SK-N-SH (cell line): ENCODE results near the gene ASTN2. TPM values are rescaled to one million over a fixed set of nuclear protein-coding genes. Genes with fewer than 3 reads are reported as not detected.

ENCODE experiments used
- CTCF ChIA-PET: fragments of 300-600, 350-600 bp; formaldehyde crosslinking; extraction: SDS; loops from one replicate; lab custom pipeline; 2021; lab: Yijun Ruan, JAX
- POLR2A ChIA-PET: fragments of 350-600 bp; sonication (Branson Sonifier 250); formaldehyde crosslinking; extraction: SDS; loops from one replicate; lab custom pipeline; 2020; ENCODE audit warnings: antibody characterized with exemption, inconsistent platforms; lab: Yijun Ruan, JAX
- DNase-seq: peaks from one replicate; pipeline ENCODE4 v3.0.0; 2012
- H2AFZ ChIP-seq: fragments of 200-600 bp; sonication (generic); 2 replicates; pipeline ENCODE4 v1.8.1; 2016; ENCODE audit warnings: antibody characterized with exemption, mild to moderate bottlenecking, low read depth
- H3F3A ChIP-seq: fragments of 200-600 bp; sonication (generic); replicated peaks from 2 replicates; pipeline ENCODE3; 2016; ENCODE audit warnings: antibody characterized with exemption, mild to moderate bottlenecking; ENCODE audit not compliant: insufficient read depth
- H3K27ac ChIP-seq, 2 experiments: fragments of 200-500 bp in 1 of 2; fragments of 200-600 bp in 1 of 2; sonication (Bioruptor generic) in 1 of 2; sonication (generic), shearing (Covaris generic) in 1 of 2; 2 replicates each; pipeline versions ENCODE4 v1.5.1 to v1.6.1; 2014 to 2016; ENCODE audit warnings: low read depth in 2 of 2, inconsistent platforms in 1 of 2, low read length in 1 of 2, mild to moderate bottlenecking in 1 of 2, mixed read lengths in 1 of 2
- H3K27me3 ChIP-seq: fragments of 200-600 bp; sonication (generic), shearing (Covaris generic); 2 replicates; pipeline ENCODE4 v1.6.1; 2016; ENCODE audit warnings: mixed run types; ENCODE audit not compliant: insufficient read depth
- H3K36me3 ChIP-seq, 2 experiments: fragments of 200-500 bp in 1 of 2; fragments of 200-600 bp in 1 of 2; sonication (Bioruptor generic) in 1 of 2; sonication (generic) in 1 of 2; replicated peaks in 1 of 2; 2 replicates each; pipeline versions ENCODE3 to v1.5.1; 2014 to 2016; ENCODE audit warnings: low read length in 1 of 2, mild to moderate bottlenecking in 1 of 2; ENCODE audit not compliant: insufficient read depth in 2 of 2, control insufficient read depth in 1 of 2
- H3K4me1 ChIP-seq, 2 experiments: fragments of 200-500 bp in 1 of 2; fragments of 200-600 bp in 1 of 2; sonication (Bioruptor generic) in 1 of 2; sonication (generic), shearing (Covaris generic) in 1 of 2; 2 replicates each; pipeline versions ENCODE4 v1.5.1 to v1.6.1; 2014 to 2016; ENCODE audit warnings: low read depth in 1 of 2, low read length in 1 of 2, mixed run types in 1 of 2; ENCODE audit not compliant: insufficient read depth in 2 of 2, control insufficient read depth in 1 of 2
- H3K4me2 ChIP-seq: fragments of 200-600 bp; sonication (generic), shearing (Covaris generic); 2 replicates; pipeline ENCODE4 v1.6.1; 2017; ENCODE audit warnings: mixed run types
- H3K4me3 ChIP-seq, 2 experiments: fragments of 200-500 bp in 1 of 2; fragments of 200-600 bp in 1 of 2; sonication (Bioruptor generic) in 1 of 2; sonication (generic), shearing (Covaris generic) in 1 of 2; 2 replicates each; pipeline versions ENCODE4 v1.5.1 to v1.8.1; 2014 to 2016; ENCODE audit warnings: low read depth in 2 of 2, inconsistent platforms in 1 of 2, low read length in 1 of 2, mild to moderate bottlenecking in 1 of 2, mixed read lengths in 1 of 2, moderate library complexity in 1 of 2
- H3K79me2 ChIP-seq: fragments of 200-600 bp; sonication (generic); 2 replicates; pipeline ENCODE4 v1.8.1; 2017; ENCODE audit warnings: mild to moderate bottlenecking; ENCODE audit not compliant: insufficient read depth
- H3K9ac ChIP-seq: fragments of 200-600 bp; sonication (generic); 2 replicates; pipeline ENCODE4 v1.6.1; 2017; ENCODE audit warnings: mixed run types
- H3K9me2 ChIP-seq: fragments of 200-600 bp; sonication (generic); 2 replicates; pipeline ENCODE4 v1.6.1; 2017; ENCODE audit warnings: mixed run types
- H3K9me3 ChIP-seq: fragments of 200-600 bp; sonication (generic); 2 replicates; pipeline ENCODE4 v1.6.1; 2017; ENCODE audit warnings: mixed run types, mild to moderate bottlenecking, moderate library complexity
- H4K20me1 ChIP-seq: fragments of 200-600 bp; sonication (generic); 2 replicates; pipeline ENCODE4 v1.6.1; 2017; ENCODE audit warnings: mild to moderate bottlenecking, mixed run types; ENCODE audit not compliant: insufficient read depth
- EP300 ChIP-seq, 2 experiments: IDR thresholded peaks; 2 replicates each; pipeline versions ENCODE4 v1.4.0 to v1.6.1; 2012; ENCODE audit warnings: borderline replicate concordance in 1 of 2, low read depth in 1 of 2, low read length in 1 of 2
- FOXJ3 ChIP-seq: sonication (generic); formaldehyde crosslinking; IDR thresholded peaks from 2 replicates; pipeline ENCODE4 v1.5.1; 2020; ENCODE audit warnings: mild to moderate bottlenecking, missing genetic modification reagents
- GABPA ChIP-seq: IDR thresholded peaks from 2 replicates; pipeline ENCODE4 v1.4.0; 2012; ENCODE audit warnings: low read depth, mild to moderate bottlenecking
- JUND ChIP-seq: IDR thresholded peaks from 2 replicates; pipeline ENCODE4 v1.4.0; 2012
- MAX ChIP-seq: IDR thresholded peaks from 2 replicates; pipeline ENCODE4 v1.4.0; 2012; ENCODE audit warnings: low read depth
- MEF2A ChIP-seq: IDR thresholded peaks from 2 replicates; pipeline ENCODE4 v1.4.0; 2012; ENCODE audit warnings: low read depth, borderline replicate concordance
- MXI1 ChIP-seq: IDR thresholded peaks from 2 replicates; pipeline ENCODE4 v1.6.1; 2012; ENCODE audit warnings: mild to moderate bottlenecking, low read depth, low read length, improper control_type of control experiment
- PBX3 ChIP-seq: IDR thresholded peaks from 2 replicates; pipeline ENCODE4; 2012
- RAD21 ChIP-seq: IDR thresholded peaks from 2 replicates; pipeline ENCODE4 v1.6.1; 2012; ENCODE audit warnings: mild to moderate bottlenecking, low read length
- RFX5 ChIP-seq: IDR thresholded peaks from 2 replicates; pipeline ENCODE4 v1.6.1; 2012; ENCODE audit warnings: mild to moderate bottlenecking, improper control_type of control experiment, low read length
- RXRA ChIP-seq: IDR thresholded peaks from 2 replicates; pipeline ENCODE4 v1.4.0; 2012; ENCODE audit warnings: low read depth, mild to moderate bottlenecking, borderline replicate concordance
- SMC3 ChIP-seq: IDR thresholded peaks from 2 replicates; pipeline ENCODE4 v1.6.1; 2012; ENCODE audit warnings: low read depth, low read length, improper control_type of control experiment
- TAF1 ChIP-seq: IDR thresholded peaks from 2 replicates; pipeline ENCODE4 v1.6.1; 2012; ENCODE audit warnings: low read depth, mild to moderate bottlenecking, low read length, moderate library complexity, borderline replicate concordance
- TCF12 ChIP-seq: IDR thresholded peaks from 2 replicates; pipeline ENCODE4 v1.4.0; 2012
- USF2 ChIP-seq: fragments of 150-350 bp; IDR thresholded peaks from 2 replicates; pipeline ENCODE4 v1.6.1; 2017; ENCODE audit warnings: antibody characterized with exemption, low read length, low read depth, borderline replicate concordance
- ZBTB33 ChIP-seq: IDR thresholded peaks from 2 replicates; pipeline ENCODE4 v1.4.0; 2012; ENCODE audit warnings: low read depth, borderline replicate concordance
- WGBS: methylation state at CpG from one replicate; pipeline ENCODE4 v1.1.6; 2017; ENCODE audit warnings: low lambda C conversion rate; 5-methylcytosine and 5-hydroxymethylcytosine counted together
- polyA plus RNA-seq, 3 experiments: library from polyadenylated mRNA; depleted of rRNA; stranded (reverse); fragments of >200 nt; gene quantifications; 2 replicates each; pipeline ENCODE4 v1.2.3, GENCODE V29; 2012
- TF ChIP-seq, protein P1 (sequence below): IDR thresholded peaks from 2 replicates; pipeline ENCODE4 v1.6.1; 2012; ENCODE audit warnings: mild to moderate bottlenecking, low read depth, low read length, moderate library complexity
- TF ChIP-seq, protein P2 (sequence below): fragments of 200-600 bp; sonication (generic); IDR thresholded peaks from 2 replicates; pipeline ENCODE4 v1.6.1; 2017; ENCODE audit warnings: antibody characterized with exemption, mild to moderate bottlenecking, moderate library complexity
- TF ChIP-seq, protein P3 (sequence below): fragments of 150-350 bp; IDR thresholded peaks from 2 replicates; pipeline ENCODE4 v1.6.1; 2016; ENCODE audit warnings: mild to moderate bottlenecking, low read depth, low read length

ASTN2 gene
- polyA plus RNA-seq, 1 of the 3 experiments (the other 2 are of a cell fraction), result 6.6 TPM

DNA sequence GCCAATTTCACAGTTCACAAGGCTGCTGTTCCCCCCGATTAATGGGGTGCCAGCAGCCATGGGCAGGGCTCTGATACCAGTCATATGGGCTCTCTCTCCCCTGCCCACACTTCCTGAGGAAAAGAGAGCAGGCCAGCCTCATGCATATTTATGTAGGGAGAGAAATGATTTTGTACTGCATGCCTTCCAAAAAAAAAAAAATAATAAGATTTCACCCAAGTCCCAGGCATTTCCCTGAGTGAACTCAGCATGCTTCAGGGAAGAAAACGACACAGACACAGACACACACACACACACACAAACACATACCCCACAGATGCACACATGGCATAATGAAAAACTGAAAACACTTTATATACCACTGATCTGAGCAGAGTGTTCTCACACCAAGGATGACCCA is 232.8 kb downstream of the ASTN2 start:
- Histone ChIP-seq H3K4me2 (no peak overlapping the region), H2AFZ (no peak overlapping the region), H3K27ac (peak overlapping the region in 1 of 2 experiments; percentile 97; a peak in 2 of 4 replicates), H3K36me3 (no peaks in the 10 kb centered on the region), H3K9me2 (no peaks in the 10 kb centered on the region), H3K79me2 (no peaks in the 10 kb centered on the region), H3K9ac (no peak overlapping the region), H4K20me1 (no peaks in the 10 kb centered on the region), H3F3A (no peaks in the 10 kb centered on the region), H3K9me3 (no peaks in the 10 kb centered on the region), H3K4me3 (no peak overlapping the region), H3K27me3 (no peaks in the 10 kb centered on the region), H3K4me1 (peaks cover 0 to 50% of the 10 kb centered on the region in 2 experiments; a peak in 2 of 4 replicates)
- 22% methylated on average over 2 of the region's 2 CpGs for WGBS
- ChIA-PET CTCF (interaction anchor here (1.1 kb wide), 1 partner anchor 231 kb away, joined by 3 read pairs; no protein-coding TSS in a partner anchor), POLR2A (interaction anchor here (0.7 kb wide), 1 partner anchor 148 kb away, joined by 3 read pairs; no protein-coding TSS in a partner anchor)
- no peak for DNase-seq
- TF ChIP-seq MEF2A (no peak), JUND (no peak), RFX5 (no peak), MAX (no peak), RAD21 (no peak), ZBTB33 (no peak), SMC3 (no peak), RXRA (no peak), TCF12 (no peak), MXI1 (no peak), PBX3 (no peak), EP300 (IDR thresholded peaks at IDR 0.05; ENCODE audit: borderline replicate concordance in 1 of 2, low read depth in 1 of 2, low read length in 1 of 2) (no peak; a peak in 1 of 4 replicates), FOXJ3 (CRISPR knock-in tag) (no peak), GABPA (no peak), USF2 (no peak), TAF1 (no peak)
- TF ChIP-seq, protein P1, sequence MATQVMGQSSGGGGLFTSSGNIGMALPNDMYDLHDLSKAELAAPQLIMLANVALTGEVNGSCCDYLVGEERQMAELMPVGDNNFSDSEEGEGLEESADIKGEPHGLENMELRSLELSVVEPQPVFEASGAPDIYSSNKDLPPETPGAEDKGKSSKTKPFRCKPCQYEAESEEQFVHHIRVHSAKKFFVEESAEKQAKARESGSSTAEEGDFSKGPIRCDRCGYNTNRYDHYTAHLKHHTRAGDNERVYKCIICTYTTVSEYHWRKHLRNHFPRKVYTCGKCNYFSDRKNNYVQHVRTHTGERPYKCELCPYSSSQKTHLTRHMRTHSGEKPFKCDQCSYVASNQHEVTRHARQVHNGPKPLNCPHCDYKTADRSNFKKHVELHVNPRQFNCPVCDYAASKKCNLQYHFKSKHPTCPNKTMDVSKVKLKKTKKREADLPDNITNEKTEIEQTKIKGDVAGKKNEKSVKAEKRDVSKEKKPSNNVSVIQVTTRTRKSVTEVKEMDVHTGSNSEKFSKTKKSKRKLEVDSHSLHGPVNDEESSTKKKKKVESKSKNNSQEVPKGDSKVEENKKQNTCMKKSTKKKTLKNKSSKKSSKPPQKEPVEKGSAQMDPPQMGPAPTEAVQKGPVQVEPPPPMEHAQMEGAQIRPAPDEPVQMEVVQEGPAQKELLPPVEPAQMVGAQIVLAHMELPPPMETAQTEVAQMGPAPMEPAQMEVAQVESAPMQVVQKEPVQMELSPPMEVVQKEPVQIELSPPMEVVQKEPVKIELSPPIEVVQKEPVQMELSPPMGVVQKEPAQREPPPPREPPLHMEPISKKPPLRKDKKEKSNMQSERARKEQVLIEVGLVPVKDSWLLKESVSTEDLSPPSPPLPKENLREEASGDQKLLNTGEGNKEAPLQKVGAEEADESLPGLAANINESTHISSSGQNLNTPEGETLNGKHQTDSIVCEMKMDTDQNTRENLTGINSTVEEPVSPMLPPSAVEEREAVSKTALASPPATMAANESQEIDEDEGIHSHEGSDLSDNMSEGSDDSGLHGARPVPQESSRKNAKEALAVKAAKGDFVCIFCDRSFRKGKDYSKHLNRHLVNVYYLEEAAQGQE, result no peak
- TF ChIP-seq, protein P2, sequence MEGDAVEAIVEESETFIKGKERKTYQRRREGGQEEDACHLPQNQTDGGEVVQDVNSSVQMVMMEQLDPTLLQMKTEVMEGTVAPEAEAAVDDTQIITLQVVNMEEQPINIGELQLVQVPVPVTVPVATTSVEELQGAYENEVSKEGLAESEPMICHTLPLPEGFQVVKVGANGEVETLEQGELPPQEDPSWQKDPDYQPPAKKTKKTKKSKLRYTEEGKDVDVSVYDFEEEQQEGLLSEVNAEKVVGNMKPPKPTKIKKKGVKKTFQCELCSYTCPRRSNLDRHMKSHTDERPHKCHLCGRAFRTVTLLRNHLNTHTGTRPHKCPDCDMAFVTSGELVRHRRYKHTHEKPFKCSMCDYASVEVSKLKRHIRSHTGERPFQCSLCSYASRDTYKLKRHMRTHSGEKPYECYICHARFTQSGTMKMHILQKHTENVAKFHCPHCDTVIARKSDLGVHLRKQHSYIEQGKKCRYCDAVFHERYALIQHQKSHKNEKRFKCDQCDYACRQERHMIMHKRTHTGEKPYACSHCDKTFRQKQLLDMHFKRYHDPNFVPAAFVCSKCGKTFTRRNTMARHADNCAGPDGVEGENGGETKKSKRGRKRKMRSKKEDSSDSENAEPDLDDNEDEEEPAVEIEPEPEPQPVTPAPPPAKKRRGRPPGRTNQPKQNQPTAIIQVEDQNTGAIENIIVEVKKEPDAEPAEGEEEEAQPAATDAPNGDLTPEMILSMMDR, result no peak
- TF ChIP-seq, protein P3, sequence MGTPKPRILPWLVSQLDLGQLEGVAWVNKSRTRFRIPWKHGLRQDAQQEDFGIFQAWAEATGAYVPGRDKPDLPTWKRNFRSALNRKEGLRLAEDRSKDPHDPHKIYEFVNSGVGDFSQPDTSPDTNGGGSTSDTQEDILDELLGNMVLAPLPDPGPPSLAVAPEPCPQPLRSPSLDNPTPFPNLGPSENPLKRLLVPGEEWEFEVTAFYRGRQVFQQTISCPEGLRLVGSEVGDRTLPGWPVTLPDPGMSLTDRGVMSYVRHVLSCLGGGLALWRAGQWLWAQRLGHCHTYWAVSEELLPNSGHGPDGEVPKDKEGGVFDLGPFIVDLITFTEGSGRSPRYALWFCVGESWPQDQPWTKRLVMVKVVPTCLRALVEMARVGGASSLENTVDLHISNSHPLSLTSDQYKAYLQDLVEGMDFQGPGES, result no peak
